ENCODE measurements around the gene ROR2.

ROR2 gene

GRCh38 chr9:91900055-91900796, 49.8 kb downstream of the ROR2 start:
- Mint-ChIP-seq H3K27me3 (peaks cover 20% of the 10 kb centered on the region), H3K9me3 (no peaks in the 10 kb centered on the region), H3K4me1 (no peaks in the 10 kb centered on the region), H3K27ac (ENCODE audit: low read depth) (no peak overlapping the region), H3K36me3 (ENCODE audit: insufficient read depth) (peaks cover 3% of the 10 kb centered on the region), H3K4me3 (no peak overlapping the region)
- no peak for DNase-seq (ENCODE audit: low spot score in 2 of 2)
- ATAC-seq (replicated peaks; ENCODE audit: extremely low read depth, poor library complexity, severe bottlenecking): no peak

- DNase-seq (ENCODE audit: low spot score in 2 of 2) (no peak), ATAC-seq (replicated peaks; ENCODE audit: extremely low read depth, poor library complexity, severe bottlenecking) (no peak)
- peaks cover 3% of the 10 kb centered on the region for H3K36me3 Mint-ChIP-seq (ENCODE audit: insufficient read depth)
- no peaks in the 10 kb centered on the region for H3K9me3 Mint-ChIP-seq
- peaks cover 27% of the 10 kb centered on the region for H3K27me3 Mint-ChIP-seq
- H3K27ac Mint-ChIP-seq (ENCODE audit: low read depth): no peak overlapping the region
- H3K4me1 Mint-ChIP-seq: no peaks in the 10 kb centered on the region
- H3K4me3 Mint-ChIP-seq: no peak overlapping the region
Observed at GRCh38 chr9:91899594-91899993, 50.4 kb downstream of the ROR2 start.

- peaks cover 31% of the 10 kb centered on the region for H3K27me3 Mint-ChIP-seq
- no peak overlapping the region for H3K4me3 Mint-ChIP-seq
- DNase-seq (ENCODE audit: low spot score in 2 of 2): no peak
- peaks cover 1% of the 10 kb centered on the region for H3K36me3 Mint-ChIP-seq (ENCODE audit: insufficient read depth)
- no peak overlapping the region for H3K27ac Mint-ChIP-seq (ENCODE audit: low read depth)
- no peak for ATAC-seq (replicated peaks; ENCODE audit: extremely low read depth, poor library complexity, severe bottlenecking)
- H3K4me1 Mint-ChIP-seq: no peaks in the 10 kb centered on the region
- no peaks in the 10 kb centered on the region for H3K9me3 Mint-ChIP-seq
Observed at GRCh38 chr9:91899219-91899563, 50.8 kb downstream of the ROR2 start.

GRCh38 chr9:91898451-91899218, 51.4 kb downstream of the ROR2 start:
- ATAC-seq (replicated peaks; ENCODE audit: extremely low read depth, poor library complexity, severe bottlenecking) (no peak), DNase-seq (ENCODE audit: low spot score in 2 of 2) (no peak)
- Mint-ChIP-seq H3K4me3 (no peak overlapping the region), H3K4me1 (no peaks in the 10 kb centered on the region), H3K9me3 (no peaks in the 10 kb centered on the region), H3K27me3 (peaks cover 36% of the 10 kb centered on the region), H3K36me3 (ENCODE audit: insufficient read depth) (peaks cover 1% of the 10 kb centered on the region), H3K27ac (ENCODE audit: low read depth) (no peak overlapping the region)

GRCh38 chr9:91897201-91897600, 52.8 kb downstream of the ROR2 start:
- Mint-ChIP-seq H3K4me1 (no peaks in the 10 kb centered on the region), H3K27ac (ENCODE audit: low read depth) (no peak overlapping the region), H3K36me3 (ENCODE audit: insufficient read depth) (peaks cover 1% of the 10 kb centered on the region), H3K27me3 (peaks cover 44% of the 10 kb centered on the region), H3K4me3 (no peak overlapping the region), H3K9me3 (no peaks in the 10 kb centered on the region)
- no peak for ATAC-seq (replicated peaks; ENCODE audit: extremely low read depth, poor library complexity, severe bottlenecking)
- no peak for DNase-seq (ENCODE audit: low spot score in 2 of 2)

GRCh38 chr9:91896513-91897121, 53.4 kb downstream of the ROR2 start:
- DNase-seq (ENCODE audit: low spot score in 2 of 2) (no peak), ATAC-seq (replicated peaks; ENCODE audit: extremely low read depth, poor library complexity, severe bottlenecking) (no peak)
- H3K4me1 Mint-ChIP-seq: no peaks in the 10 kb centered on the region
- H3K36me3 Mint-ChIP-seq (ENCODE audit: insufficient read depth): peaks cover 1% of the 10 kb centered on the region
- no peak overlapping the region for H3K4me3 Mint-ChIP-seq
- peaks cover 44% of the 10 kb centered on the region for H3K27me3 Mint-ChIP-seq
- no peaks in the 10 kb centered on the region for H3K9me3 Mint-ChIP-seq
- no peak overlapping the region for H3K27ac Mint-ChIP-seq (ENCODE audit: low read depth)

- H3K4me1 Mint-ChIP-seq: no peaks in the 10 kb centered on the region
- peaks cover 1% of the 10 kb centered on the region for H3K36me3 Mint-ChIP-seq (ENCODE audit: insufficient read depth)
- no peak overlapping the region for H3K4me3 Mint-ChIP-seq
- ATAC-seq (replicated peaks; ENCODE audit: extremely low read depth, poor library complexity, severe bottlenecking): no peak
- H3K27ac Mint-ChIP-seq (ENCODE audit: low read depth): no peak overlapping the region
- no peak for DNase-seq (ENCODE audit: low spot score in 2 of 2)
- H3K27me3 Mint-ChIP-seq: peaks cover 44% of the 10 kb centered on the region
- H3K9me3 Mint-ChIP-seq: no peaks in the 10 kb centered on the region
Observed at GRCh38 chr9:91896097-91896496, 53.9 kb downstream of the ROR2 start.

GRCh38 chr9:91894536-91894935, 55.5 kb downstream of the ROR2 start:
- Mint-ChIP-seq H3K27me3 (peaks cover 44% of the 10 kb centered on the region), H3K36me3 (ENCODE audit: insufficient read depth) (peaks cover 1% of the 10 kb centered on the region), H3K9me3 (no peaks in the 10 kb centered on the region), H3K27ac (ENCODE audit: low read depth) (no peak overlapping the region), H3K4me3 (no peak overlapping the region), H3K4me1 (no peaks in the 10 kb centered on the region)
- no peak for ATAC-seq (replicated peaks; ENCODE audit: extremely low read depth, poor library complexity, severe bottlenecking)
- DNase-seq (ENCODE audit: low spot score in 2 of 2): no peak

GRCh38 chr9:91894023-91894422, 56.0 kb downstream of the ROR2 start:
- H3K4me1 Mint-ChIP-seq: no peaks in the 10 kb centered on the region
- H3K27me3 Mint-ChIP-seq: peaks cover 46% of the 10 kb centered on the region
- no peaks in the 10 kb centered on the region for H3K9me3 Mint-ChIP-seq
- DNase-seq (ENCODE audit: low spot score in 2 of 2): no peak
- no peak overlapping the region for H3K4me3 Mint-ChIP-seq
- peaks cover 1% of the 10 kb centered on the region for H3K36me3 Mint-ChIP-seq (ENCODE audit: insufficient read depth)
- no peak overlapping the region for H3K27ac Mint-ChIP-seq (ENCODE audit: low read depth)
- no peak for ATAC-seq (replicated peaks; ENCODE audit: extremely low read depth, poor library complexity, severe bottlenecking)

GRCh38 chr9:91891915-91892314, 58.1 kb downstream of the ROR2 start:
- Mint-ChIP-seq H3K4me3 (no peak overlapping the region), H3K36me3 (ENCODE audit: insufficient read depth) (peaks cover 1% of the 10 kb centered on the region), H3K9me3 (no peaks in the 10 kb centered on the region), H3K4me1 (no peaks in the 10 kb centered on the region), H3K27ac (ENCODE audit: low read depth) (no peak overlapping the region), H3K27me3 (peaks cover 57% of the 10 kb centered on the region)
- ATAC-seq (replicated peaks; ENCODE audit: extremely low read depth, poor library complexity, severe bottlenecking): no peak
- DNase-seq (ENCODE audit: low spot score in 2 of 2): no peak

- Mint-ChIP-seq H3K9me3 (no peaks in the 10 kb centered on the region), H3K4me3 (no peak overlapping the region), H3K4me1 (no peaks in the 10 kb centered on the region), H3K27ac (ENCODE audit: low read depth) (no peak overlapping the region), H3K36me3 (ENCODE audit: insufficient read depth) (peaks cover 1% of the 10 kb centered on the region), H3K27me3 (peaks cover 44% of the 10 kb centered on the region)
- ATAC-seq (replicated peaks; ENCODE audit: extremely low read depth, poor library complexity, severe bottlenecking) (no peak), DNase-seq (ENCODE audit: low spot score in 2 of 2) (no peak)
Observed at GRCh38 chr9:91890662-91891061, 59.4 kb downstream of the ROR2 start.

GRCh38 chr9:91889161-91889911, 60.7 kb downstream of the ROR2 start:
- no peak overlapping the region for H3K27ac Mint-ChIP-seq (ENCODE audit: low read depth)
- H3K9me3 Mint-ChIP-seq: no peaks in the 10 kb centered on the region
- ATAC-seq (replicated peaks; ENCODE audit: extremely low read depth, poor library complexity, severe bottlenecking) (no peak), DNase-seq (ENCODE audit: low spot score in 2 of 2) (no peak)
- H3K4me1 Mint-ChIP-seq: no peaks in the 10 kb centered on the region
- peaks cover 31% of the 10 kb centered on the region for H3K27me3 Mint-ChIP-seq
- H3K4me3 Mint-ChIP-seq: no peak overlapping the region
- no peaks in the 10 kb centered on the region for H3K36me3 Mint-ChIP-seq (ENCODE audit: insufficient read depth)

Data from central memory CD8-positive, alpha-beta T cell (primary cell).